GM12878 (cell line): ENCODE results near the gene CNTN4.

ENCODE experiments used
- SMC3 ChIP-seq: IDR thresholded peaks from 2 replicates; pipeline ENCODE4 v1.6.1; 2011; ENCODE audit warnings: low read length, improper control_type of control experiment, borderline replicate concordance
- TAF1 ChIP-seq: IDR thresholded peaks from 2 replicates; pipeline ENCODE4 v1.6.1; 2011; ENCODE audit warnings: mild to moderate bottlenecking, low read depth, low read length, borderline replicate concordance

DNA sequence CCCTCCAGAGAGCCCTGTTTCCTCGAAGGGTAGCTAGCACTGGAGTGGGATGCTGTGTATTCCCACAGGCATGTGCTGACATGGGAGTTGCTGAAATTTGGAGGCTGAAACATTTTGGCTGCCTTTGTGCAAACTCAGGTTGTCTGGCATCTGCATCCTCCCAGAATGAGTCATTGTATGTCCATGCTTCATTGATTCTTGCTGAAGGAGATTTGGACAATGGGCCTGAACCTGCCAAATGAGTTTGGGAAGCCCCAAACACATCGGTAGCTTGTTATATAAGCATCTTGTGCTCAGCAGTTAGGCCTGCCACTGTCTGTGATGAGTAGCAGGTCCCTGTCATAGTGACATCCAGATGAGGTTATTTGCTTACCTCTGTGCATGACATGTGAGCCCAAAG lies 851.5 kb downstream of the CNTN4 start:
- TF ChIP-seq TAF1 (no peak), SMC3 (no peak)
